ENCODE data around the gene SLF1. TPM values are rescaled to one million over a fixed set of nuclear protein-coding genes. Genes with fewer than 3 reads are reported as not detected.

The SLF1 gene
- total RNA-seq (2011; cell fraction: chromatin; rRNA removed; ENCODE audit: low replicate concordance): 14.3 and 39.7 TPM in 2 replicates
- total RNA-seq (2011; cell fraction: nucleolus; rRNA removed): 3.7 and 6.6 TPM in 2 replicates
- 11.4 and 14.9 TPM in 2 replicates for total RNA-seq (2011; cell fraction: nucleoplasm; rRNA removed)
- 10.3 and 31.1 TPM in 2 replicates for total RNA-seq (2014; rRNA removed)
- 16.1 and 16.5 TPM in 2 replicates for total RNA-seq (2014; rRNA removed; fragmentation: Illumina TruSeq; extraction: Trizol)
- 17.4 and 21.4 TPM in 2 replicates for total RNA-seq (2015; rRNA removed; fragmentation: Illumina TruSeq; extraction: Trizol)
- 9.8 and 11.1 TPM in 2 replicates for total RNA-seq (2021)
- polyA plus RNA-seq (2011; rRNA removed): 11.4 and 15.4 TPM in 2 replicates
- 2.4 and 5.1 TPM in 2 replicates for polyA plus RNA-seq (2011; cell fraction: cytosol; rRNA removed)
- polyA plus RNA-seq (2011; cell fraction: nucleus; rRNA removed): 13.2 and 16.0 TPM in 2 replicates
- 5.2 and 7.2 TPM in 2 replicates for polyA plus RNA-seq (2012)
- polyA plus RNA-seq (2014; fragmentation: Illumina TruSeq; extraction: Trizol): 8.0 and 11.6 TPM in 2 replicates
- 10 to 100 TPM; 16.3 to 29.2 TPM for polyA plus RNA-seq (2014; fragmentation: Nextera tagmentation; extraction: Ambion mirVana)
- polyA plus RNA-seq (2014; rRNA removed): 11.0 and 18.4 TPM in 2 replicates
- polyA minus RNA-seq (2011; rRNA and poly(A)+ RNA removed): 28.6 and 30.5 TPM in 2 replicates
- polyA minus RNA-seq (2011; cell fraction: cytosol; rRNA and poly(A)+ RNA removed): 11.0 and 12.8 TPM in 2 replicates
- 17.2 and 29.4 TPM in 2 replicates for polyA minus RNA-seq (2011; cell fraction: nucleus; rRNA and poly(A)+ RNA removed)
- percentile 76 among the genes with signal in this experiment for Bru-seq, nascent RNA
- BruChase-seq, experiment 1, labeled RNA remaining after a 2-hour chase: percentile 84 among the genes with signal in this experiment
- percentile 86 among the genes with signal in this experiment for BruChase-seq, experiment 2, labeled RNA remaining after a 6-hour chase
- long read RNA-seq, experiment 1, full-length matches to known transcripts: 16 of 39 reads
- long read RNA-seq, experiment 1, partial matches to known transcripts: 16 of 39 reads
- long read RNA-seq, experiment 1, other reads (novel, unspliced or antisense): 7 of 39 reads
- long read RNA-seq, experiment 2, full-length matches to known transcripts: 2 of 11 reads
- long read RNA-seq, experiment 2, partial matches to known transcripts: 7 of 11 reads
- long read RNA-seq, experiment 2, other reads (novel, unspliced or antisense): 2 of 11 reads
- long read RNA-seq, experiment 3, partial matches to known transcripts: 15 of 16 reads
- long read RNA-seq, experiment 3, other reads (novel, unspliced or antisense): 1 of 16 reads

DNA sequence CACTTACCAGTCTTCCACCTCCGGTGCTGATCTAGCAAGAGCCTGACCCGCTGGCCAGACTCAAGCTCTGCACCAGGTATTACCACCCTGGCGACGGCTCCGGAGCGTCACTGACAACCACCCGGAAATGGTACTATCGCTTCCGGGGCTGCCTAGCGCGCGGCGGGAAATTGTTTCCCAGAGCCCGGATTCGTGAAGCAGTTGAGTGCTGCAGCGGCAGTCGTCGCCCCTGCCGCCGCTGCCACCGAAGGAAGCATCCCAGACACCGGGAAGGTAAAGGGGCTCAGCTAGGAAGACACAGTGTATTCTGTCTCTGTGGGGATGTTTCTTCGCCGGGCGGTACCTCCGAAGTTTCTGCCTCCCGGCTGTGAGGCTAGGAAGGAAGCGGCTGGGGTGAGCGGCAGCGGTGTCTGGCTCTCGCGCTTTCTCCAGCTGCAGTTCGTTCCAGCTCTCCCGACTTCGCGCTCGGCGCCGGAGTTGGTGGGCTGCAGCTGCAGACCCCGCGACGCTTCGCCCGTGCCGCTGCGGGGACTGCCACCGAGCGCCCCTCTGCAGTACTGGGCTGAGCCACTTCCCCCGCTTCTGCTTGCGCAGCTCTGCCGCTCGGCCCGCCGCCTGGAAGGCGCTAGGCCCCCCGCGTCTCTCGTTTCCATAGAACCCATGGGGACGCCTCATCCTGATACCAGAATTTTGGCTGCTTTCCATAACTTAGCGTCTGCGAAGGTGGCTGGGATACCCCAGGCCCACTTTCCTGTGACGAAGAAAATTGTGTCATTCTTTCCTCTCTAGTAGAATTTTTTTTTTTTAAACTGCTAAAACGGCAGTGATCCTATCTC, at the start of gene SLF1, which contains the start of gene KIAA0825:
TSS of gene SLF1 (plus strand) at position 177 of the 836 bp plus-strand sequence. CDS start 10,142 bp downstream, outside the sequence.
TSS of gene KIAA0825 (minus strand) at position 112 of the 836 bp plus-strand sequence. CDS start 81,478 bp downstream, outside the sequence.
- intact Hi-C loops (cut with micrococcal nuclease): loop anchor here (5.0 kb wide), 1 partner anchor 169 kb away; no protein-coding TSS in a partner anchor
- POLR2A ChIA-PET: interaction anchor here (0.5 to 0.7 kb wide), 2 partner anchors 35 to 54 kb away, joined by 3 read pairs; no protein-coding TSS in a partner anchor
- peaks cover 3 to 4% of the 10 kb centered on the region in 2 experiments; a peak in 1 of 5 replicates for H3K4me1 ChIP-seq (replicated peaks in 1 of 2; ENCODE audit: control insufficient read depth in 2 of 2, insufficient read depth in 2 of 2, low read length in 2 of 2)
- CTCF ChIA-PET (ENCODE audit: low intra/inter-chr PET ratio): no interaction called here
- H3K9me1 ChIP-seq (ENCODE audit: control insufficient read depth, insufficient read depth, low read length): no peaks in the 10 kb centered on the region
- FAIRE-seq (peak; percentile 92), DNase-seq (ENCODE audit: extremely low read depth in 1 of 4, low spot score in 3 of 4) (peak; percentile 54 to 91 (median 72)), ATAC-seq (peak; percentile 92)
- no peaks in the 10 kb centered on the region for H3K9me3 ChIP-seq (replicated peaks; ENCODE audit: control insufficient read depth, insufficient read depth, low read depth, low read length)
- H2AFZ ChIP-seq (ENCODE audit: low read depth, low read length): peak within 1 kb of the TSS; percentile 99
- in situ Hi-C loops (cut with MboI): no loop called here
- H3K4me3 ChIP-seq: peak within 1 kb of the TSS; percentile 80
- peak within 1 kb of the TSS; percentile 73 to 98 for H3K9ac ChIP-seq (ENCODE audit: insufficient read depth in 1 of 2, low read depth in 2 of 2, low read length in 2 of 2)
- no peaks in the 10 kb centered on the region for H3K27me3 ChIP-seq (ENCODE audit: control insufficient read depth in 2 of 2, insufficient read depth in 2 of 2, low read length in 2 of 2)
- no peaks in the 10 kb centered on the region; the same call in 2 of the 3 replicates for H3K36me3 ChIP-seq (ENCODE audit: control insufficient read depth, insufficient read depth, low read length)
- BruUV-seq (replicated peaks): TSS peak; percentile 43
- no peaks in the 10 kb centered on the region for H4K20me1 ChIP-seq (replicated peaks; ENCODE audit: control insufficient read depth, insufficient read depth, low read length)
- H3K27ac ChIP-seq (ENCODE audit: extremely low read depth, low read depth, low read length): peak within 1 kb of the TSS; percentile 82
- under 1% methylated on average over 43 of the region's 63 CpGs for WGBS (ENCODE audit: insufficient coverage, low coverage, missing lambda C conversion rate)
- H3K4me2 ChIP-seq (ENCODE audit: insufficient read depth, low read length): peak within 1 kb of the TSS; percentile 90
- peaks cover 51% of the 10 kb centered on the region for H3K79me2 ChIP-seq (ENCODE audit: control insufficient read depth, insufficient read depth, low read length)
- TF ChIP-seq ZNF347 (CRISPR knock-in tag; IDR thresholded peaks at IDR 0.05; ENCODE audit: low read depth): no peak
- TF ChIP-seq CHD2 (IDR thresholded peaks at IDR 0.05; ENCODE audit: low read depth, low read length): peak; percentile 62; the same call in 1 of the 2 replicates
- TF ChIP-seq ATF3 (IDR thresholded peaks at IDR 0.05): no peak
- no peak for TF ChIP-seq ATF3 (CRISPR knock-in tag; conservative IDR thresholded peaks at IDR 0.05)
- peak in 1 of 2 experiments; percentile 19; a peak in 1 of 4 replicates for TF ChIP-seq CSDE1 (IDR thresholded peaks at IDR 0.05)
- TF ChIP-seq STAT6 (CRISPR knock-in tag; IDR thresholded peaks at IDR 0.05): no peak
- TF ChIP-seq ZNF146 (CRISPR knock-in tag; IDR thresholded peaks at IDR 0.05; ENCODE audit: unreplicated experiment): no peak
- TF ChIP-seq ZNF586 (CRISPR knock-in tag; conservative IDR thresholded peaks at IDR 0.05): no peak
- TF ChIP-seq, protein P1, sequence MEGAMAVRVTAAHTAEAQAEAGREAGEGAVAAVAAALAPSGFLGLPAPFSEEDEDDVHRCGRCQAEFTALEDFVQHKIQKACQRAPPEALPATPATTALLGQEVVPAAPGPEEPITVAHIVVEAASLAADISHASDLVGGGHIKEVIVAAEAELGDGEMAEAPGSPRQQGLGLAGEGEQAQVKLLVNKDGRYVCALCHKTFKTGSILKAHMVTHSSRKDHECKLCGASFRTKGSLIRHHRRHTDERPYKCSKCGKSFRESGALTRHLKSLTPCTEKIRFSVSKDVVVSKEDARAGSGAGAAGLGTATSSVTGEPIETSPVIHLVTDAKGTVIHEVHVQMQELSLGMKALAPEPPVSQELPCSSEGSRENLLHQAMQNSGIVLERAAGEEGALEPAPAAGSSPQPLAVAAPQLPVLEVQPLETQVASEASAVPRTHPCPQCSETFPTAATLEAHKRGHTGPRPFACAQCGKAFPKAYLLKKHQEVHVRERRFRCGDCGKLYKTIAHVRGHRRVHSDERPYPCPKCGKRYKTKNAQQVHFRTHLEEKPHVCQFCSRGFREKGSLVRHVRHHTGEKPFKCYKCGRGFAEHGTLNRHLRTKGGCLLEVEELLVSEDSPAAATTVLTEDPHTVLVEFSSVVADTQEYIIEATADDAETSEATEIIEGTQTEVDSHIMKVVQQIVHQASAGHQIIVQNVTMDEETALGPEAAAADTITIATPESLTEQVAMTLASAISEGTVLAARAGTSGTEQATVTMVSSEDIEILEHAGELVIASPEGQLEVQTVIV (CRISPR knock-in tag; IDR thresholded peaks at IDR 0.05; ENCODE audit: borderline replicate concordance): no peak

Measured in K562 (cell line).